Adrenal gland (tissue), 12 donors: ENCODE results near the gene KCP. TPM values are rescaled to one million over a fixed set of nuclear protein-coding genes. Genes with fewer than 3 reads are reported as not detected.

Experiments used
- DNase-seq, 7 donors: peaks; one replicate each; pipeline ENCODE4 v3.0.0-alpha.2; 2019 to 2020
- H3K27ac ChIP-seq, 5 donors: fragments of 200-600 bp; sonication (generic) in 4 of 5; 1 replicate in 3 of 5; 2 replicates in 2 of 5; pipeline versions ENCODE4 v1.5.1 to v1.8.0; 2016 to 2020; ENCODE audit warnings: mild to moderate bottlenecking in 1 of 5
- H3K27me3 ChIP-seq: fragments of 200-600 bp; 2 replicates; pipeline ENCODE4 v1.8.0; 2021
- H3K36me3 ChIP-seq, 2 donors: fragments of 200-600 bp; replicated peaks in 1 of 2; 1 replicate in 1 of 2; 2 replicates in 1 of 2; pipeline versions ENCODE4 v1.5.1 to v1.8.0; 2018 to 2022
- H3K4me1 ChIP-seq, 2 donors: fragments of 200-600 bp; replicated peaks in 1 of 2; 1 replicate in 1 of 2; 2 replicates in 1 of 2; pipeline versions ENCODE4 v1.5.1 to v1.8.0; 2018 to 2021
- H3K4me3 ChIP-seq, 4 donors: fragments of 200-600 bp; sonication (generic) in 3 of 4; one replicate each; pipeline ENCODE4 v1.5.1; 2016 to 2018
- H3K9me3 ChIP-seq, 3 donors: fragments of 200-600 bp; sonication (generic) in 1 of 3; replicated peaks in 1 of 3; 1 replicate in 2 of 3; 2 replicates in 1 of 3; pipeline versions ENCODE4 v1.5.1 to v1.8.0; 2016 to 2021
- CTCF ChIP-seq, 6 experiments: fragments of 450-650 bp in 4 of 6; fragments of 200-600 bp in 2 of 6; sonication (generic) in 1 of 6; IDR thresholded peaks; 1 replicate in 5 of 6; 2 replicates in 1 of 6; pipeline versions ENCODE4 v1.5.1 to v1.8.0; 2016 to 2021; ENCODE audit warnings: antibody characterized with exemption in 6 of 6, mild to moderate bottlenecking in 2 of 6, moderate library complexity in 1 of 6
- POLR2A ChIP-seq, 2 donors: fragments of 450-650 bp; IDR thresholded peaks; one replicate each; pipeline ENCODE4 v1.6.1; 2017; ENCODE audit warnings: antibody characterized with exemption in 2 of 2, mild to moderate bottlenecking in 2 of 2, moderate library complexity in 1 of 2
- WGBS, 4 donors: extraction: QIAGEN DNeasy Blood & Tissue Kit in 2 of 4; methylation state at CpG; one replicate each; pipeline versions ENCODE4 v1.1.5 to v1.1.7; 2013 to 2017; 5-methylcytosine and 5-hydroxymethylcytosine counted together
- intact Hi-C, 2 donors: fragments of 100-400 bp; cut with DNase I; formaldehyde crosslinking; loops; one replicate each; pipeline versions ENCODE4 v1.14.1 to v1.15.0; 2022 to 2023
- polyA plus RNA-seq, 3 donors: library from polyadenylated mRNA; stranded (reverse); fragments of 200-250 nt in 2 of 3; fragments of 350-450 nt in 1 of 3; fragmentation: Illumina TruSeq in 1 of 3; extraction: RNeasy Lipid Tissue Mini Kit (QIAGEN cat#74804) in 1 of 3; gene quantifications; one replicate each; pipeline ENCODE4 v1.2.3, GENCODE V29; 2013 to 2014
- total RNA-seq, 9 donors: library from RNA; depleted of rRNA in 4 of 9; stranded (reverse); fragments of >200 nt in 4 of 9; fragments of 120-200 nt in 1 of 9; fragmentation: NEBNext Ultra II Directional in 1 of 9; extraction: Animal tissue kit (Norgen Biotek cat#: 25700) in 1 of 9; gene quantifications; one replicate each; pipeline versions ENCODE4 v1.1.0 to v1.2.4, GENCODE V29; 2013 to 2023
- donor health status: healthy with polysubstance abuse.
- donor health status: Bipolar disorder and iron deficiency.
- donor health status: DM: yes; HTN: yes; CAD: no.
- donor health status: DM: no; HTN: no; CAD: no.
- donor health status: DM: no; HTN: no; CAD: no.
- donor health status: DM: yes; HTN: yes; CAD: no.

The KCP gene
- total and polyA plus RNA-seq, 12 donors: 0.11 to 8.0 (median 0.37) TPM; not detected in 3

GRCh38 chr7:128888039-128888755, 22.3 kb downstream of the KCP start:
- Histone ChIP-seq H3K27me3 (peaks cover 12% of the 10 kb centered on the region), H3K9me3 (no peaks in the 10 kb centered on the region), H3K4me1 (no peaks in the 10 kb centered on the region), H3K4me3 (no peak overlapping the region), H3K27ac (no peak overlapping the region), H3K36me3 (no peaks in the 10 kb centered on the region)
- WGBS, 4 donors: 79 to 88% (median 81%) methylated on average over 7 of the region's 7 CpGs
- intact Hi-C loops: no loop called here
- DNase-seq: no peak
- TF ChIP-seq CTCF (IDR thresholded peaks at IDR 0.05): no peak
- TF ChIP-seq POLR2A (IDR thresholded peaks at IDR 0.05): no peak

DNA sequence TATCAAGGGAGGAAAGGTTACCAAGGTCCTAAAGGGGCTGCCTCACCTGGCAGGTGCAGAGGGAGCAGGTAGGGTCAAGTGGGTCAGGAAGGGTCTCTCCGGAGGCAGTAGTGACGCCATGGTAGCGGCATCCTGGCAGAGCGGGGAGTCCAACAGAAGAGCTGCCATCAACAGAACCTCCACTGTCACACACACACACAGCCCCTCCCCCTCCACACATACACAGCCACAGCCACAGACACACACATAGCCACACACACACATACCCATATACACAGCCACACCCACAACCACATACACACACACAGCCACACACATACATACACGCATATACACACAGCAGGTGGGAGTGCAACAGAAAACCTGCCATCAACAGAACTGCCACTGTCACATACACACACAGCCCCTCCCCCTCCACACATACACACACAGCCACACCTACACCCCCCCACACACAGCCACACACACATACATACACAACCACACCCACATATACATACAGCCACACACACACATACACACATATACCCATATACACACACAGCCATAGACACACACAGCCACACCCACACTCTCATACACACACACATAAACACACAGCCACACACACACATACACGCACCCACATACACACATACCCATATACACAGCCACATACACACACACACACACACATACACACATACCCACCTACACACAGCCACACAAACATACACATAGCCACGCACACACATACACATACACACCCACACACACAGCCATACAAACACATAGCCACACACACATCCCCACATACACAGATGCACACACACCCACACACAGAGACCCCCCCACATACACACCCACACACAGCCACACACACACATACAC, 23.1 kb downstream of the KCP start:
- Histone ChIP-seq H3K27ac (no peak overlapping the region), H3K27me3 (peaks cover 12% of the 10 kb centered on the region), H3K9me3 (no peaks in the 10 kb centered on the region), H3K36me3 (no peaks in the 10 kb centered on the region), H3K4me1 (no peaks in the 10 kb centered on the region), H3K4me3 (no peak overlapping the region)
- WGBS, 4 donors: 86 to 91% (median 88%) methylated on average over 6 to 7 of the region's 7 CpGs
- no peak for TF ChIP-seq CTCF (IDR thresholded peaks at IDR 0.05)
- no peak for TF ChIP-seq POLR2A (IDR thresholded peaks at IDR 0.05)
- intact Hi-C loops: no loop called here
- DNase-seq: no peak

- no peak for DNase-seq
- TF ChIP-seq CTCF (IDR thresholded peaks at IDR 0.05) (no peak), POLR2A (IDR thresholded peaks at IDR 0.05) (no peak)
- Histone ChIP-seq H3K36me3 (no peaks in the 10 kb centered on the region), H3K27ac (no peak overlapping the region), H3K27me3 (peaks cover 10% of the 10 kb centered on the region), H3K4me3 (no peak overlapping the region), H3K9me3 (no peaks in the 10 kb centered on the region), H3K4me1 (no peaks in the 10 kb centered on the region)
- intact Hi-C loops: no loop called here
- 56 to 81% (median 70%) methylated on average over 6 to 14 of the region's 14 CpGs for WGBS, 4 donors
Measured at GRCh38 chr7:128886391-128887168, 23.9 kb downstream of the KCP start.
